Endodermal cell (in vitro differentiated cells): ENCODE data around the gene ADAMTS16. TPM values are rescaled to one million over a fixed set of nuclear protein-coding genes. Genes with fewer than 3 reads are reported as not detected.

Experiments used
- DNase-seq: peaks from one replicate; pipeline ENCODE4 v3.0.0-alpha.2; 2017
- H3K27ac ChIP-seq: 2 replicates; pipeline ENCODE4 v1.5.1; 2013; ENCODE audit warnings: mild to moderate bottlenecking, low read depth, low read length, moderate library complexity
- H3K27me3 ChIP-seq: 2 replicates; pipeline ENCODE4 v1.6.1; 2013; ENCODE audit warnings: mild to moderate bottlenecking, low read length, moderate library complexity; ENCODE audit not compliant: insufficient read depth, control insufficient read depth, poor library complexity, severe bottlenecking
- H3K36me3 ChIP-seq: 2 replicates; pipeline ENCODE4 v1.7.0; 2013; ENCODE audit warnings: mild to moderate bottlenecking, low read length, moderate library complexity; ENCODE audit not compliant: control insufficient read depth, insufficient read depth
- H3K4me1 ChIP-seq: one replicate; pipeline ENCODE4 v1.7.0; 2013; ENCODE audit warnings: low read length; ENCODE audit not compliant: control insufficient read depth, insufficient read depth
- H3K4me3 ChIP-seq: 2 replicates; pipeline ENCODE4 v1.5.1; 2013; ENCODE audit warnings: mild to moderate bottlenecking, low read length, moderate library complexity
- H3K9ac ChIP-seq: 2 replicates; pipeline ENCODE4 v1.6.1; 2013; ENCODE audit warnings: mild to moderate bottlenecking, low read length, moderate library complexity; ENCODE audit not compliant: poor library complexity, severe bottlenecking; ENCODE audit errors: extremely low read depth
- H3K9me3 ChIP-seq: 2 replicates; pipeline ENCODE4 v1.6.1; 2013; ENCODE audit warnings: mild to moderate bottlenecking, low read length, moderate library complexity; ENCODE audit not compliant: control insufficient read depth
- H3K27ac Mint-ChIP-seq: 2 replicates; pipeline ENCODE4 v1.8.0; 2020; ENCODE audit warnings: mixed read lengths
- H3K27me3 Mint-ChIP-seq: 2 replicates; pipeline ENCODE4 v1.8.0; 2021; ENCODE audit warnings: mild to moderate bottlenecking, mixed read lengths; ENCODE audit not compliant: insufficient read depth
- H3K36me3 Mint-ChIP-seq: 2 replicates; pipeline ENCODE4 v1.8.0; 2020; ENCODE audit warnings: low read depth, mixed read lengths
- H3K4me1 Mint-ChIP-seq: 2 replicates; pipeline ENCODE4 v1.8.0; 2020; ENCODE audit warnings: mixed read lengths
- H3K4me3 Mint-ChIP-seq: 2 replicates; pipeline ENCODE4 v1.8.0; 2020; ENCODE audit warnings: mild to moderate bottlenecking, moderate library complexity, mixed read lengths
- H3K9me3 Mint-ChIP-seq: 2 replicates; pipeline ENCODE4 v1.8.0; 2020; ENCODE audit warnings: mild to moderate bottlenecking, mixed read lengths
- CTCF ChIP-seq: fragments of 200-600 bp; sonication (generic); conservative IDR thresholded peaks from 2 replicates; pipeline ENCODE4 v1.5.0; 2021; ENCODE audit warnings: antibody characterized with exemption, mild to moderate bottlenecking
- WGBS, 2 experiments: methylation state at CpG; one replicate each; pipeline versions ENCODE4 v1.1.5 to v1.1.7; 2013; ENCODE audit warnings: missing lambda C conversion rate in 2 of 2, mixed read lengths in 1 of 2; ENCODE audit not compliant: insufficient coverage in 1 of 2, insufficient read length in 1 of 2; 5-methylcytosine and 5-hydroxymethylcytosine counted together
- total RNA-seq, 2 donors: library from RNA; stranded (reverse); fragmentation: NEBNext Ultra II Directional in 1 of 2; extraction: Animal tissue kit (Norgen Biotek cat#: 25700) in 1 of 2; gene quantifications; 2 replicates in 1 of 2; 3 replicates in 1 of 2; pipeline ENCODE4 v1.2.1, GENCODE V29; 2021

ADAMTS16 gene
- total RNA-seq, 2 donors from 2014 or later = 0.77 to 7.4 TPM

DNA sequence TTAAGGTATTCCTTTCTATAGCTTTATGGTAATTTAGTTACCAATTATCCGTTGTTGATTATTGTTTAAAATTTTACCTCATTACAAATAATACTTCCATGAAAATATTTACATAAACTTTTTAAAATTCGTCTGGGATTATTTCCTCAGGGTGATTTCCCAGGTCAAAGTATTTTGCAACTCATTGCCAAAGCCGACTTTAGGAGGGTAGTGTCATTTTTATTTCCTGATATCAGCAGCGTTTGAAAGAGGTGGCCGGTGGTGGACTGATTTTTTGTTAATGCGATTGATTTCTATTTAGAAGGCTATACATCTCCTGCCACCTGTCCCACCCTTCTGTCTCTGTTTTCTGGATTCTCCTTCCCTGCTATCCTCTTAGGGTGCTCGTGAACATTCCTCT lies 4.3 kb downstream of the ADAMTS16 start:
- Histone ChIP-seq H3K9me3 (no peaks in the 10 kb centered on the region), H3K27ac (no peak overlapping the region), H3K9ac (no peak overlapping the region), H3K27me3 (peaks cover 15% of the 10 kb centered on the region), H3K4me3 (no peak overlapping the region), H3K36me3 (no peaks in the 10 kb centered on the region), H3K4me1 (no peaks in the 10 kb centered on the region)
- 94 to 95% methylated on average over 3 to 7 of the region's 7 CpGs for WGBS, 2 experiments
- Mint-ChIP-seq H3K36me3 (peaks cover 42% of the 10 kb centered on the region), H3K27me3 (peaks cover 16% of the 10 kb centered on the region), H3K4me3 (no peak overlapping the region), H3K27ac (no peak overlapping the region), H3K4me1 (peaks cover 5% of the 10 kb centered on the region), H3K9me3 (peaks cover 11% of the 10 kb centered on the region)
- TF ChIP-seq CTCF = no peak
- no peak for DNase-seq

GRCh38 chr5:5145651-5146529 lies 5.8 kb downstream of the ADAMTS16 start:
- no peak for DNase-seq
- TF ChIP-seq CTCF = no peak
- Mint-ChIP-seq H3K36me3 (peaks cover 56% of the 10 kb centered on the region), H3K27ac (no peak overlapping the region), H3K9me3 (peaks cover 23% of the 10 kb centered on the region), H3K4me1 (peaks cover 5% of the 10 kb centered on the region), H3K27me3 (peaks cover 8% of the 10 kb centered on the region), H3K4me3 (no peak overlapping the region)
- Histone ChIP-seq H3K36me3 (no peaks in the 10 kb centered on the region), H3K27me3 (peaks cover 8% of the 10 kb centered on the region), H3K9me3 (peaks cover 12% of the 10 kb centered on the region), H3K4me1 (no peaks in the 10 kb centered on the region), H3K9ac (no peak overlapping the region), H3K4me3 (no peak overlapping the region), H3K27ac (no peak overlapping the region)
- WGBS, 2 experiments = 95 to 96% methylated on average over 16 to 18 of the region's 18 CpGs

GRCh38 chr5:5146530-5147160 lies 6.5 kb downstream of the ADAMTS16 start:
- Histone ChIP-seq H3K4me1 (no peaks in the 10 kb centered on the region), H3K27ac (no peak overlapping the region), H3K9me3 (peaks cover 12% of the 10 kb centered on the region), H3K27me3 (peaks cover under 1% of the 10 kb centered on the region), H3K9ac (no peak overlapping the region), H3K4me3 (no peak overlapping the region), H3K36me3 (no peaks in the 10 kb centered on the region)
- no peak for TF ChIP-seq CTCF
- Mint-ChIP-seq H3K27ac (no peak overlapping the region), H3K36me3 (peaks cover 56% of the 10 kb centered on the region), H3K9me3 (peaks cover 24% of the 10 kb centered on the region), H3K4me3 (no peak overlapping the region), H3K4me1 (no peaks in the 10 kb centered on the region), H3K27me3 (peaks cover under 1% of the 10 kb centered on the region)
- DNase-seq = no peak
- WGBS, 2 experiments = 81 to 85% methylated on average over 7 to 11 of the region's 11 CpGs
